Right lobe of liver (tissue), 6 donors: Measurements from ENCODE around the gene MARCHF10. TPM values are rescaled to one million over a fixed set of nuclear protein-coding genes. Genes with fewer than 3 reads are reported as not detected.

Source experiments
- ATAC-seq, 4 donors: fragments of 200-7000 bp; cut with Tn5 transposase; one replicate each; pipeline ENCODE4 v1.9.1; 2020; ENCODE audit warnings: mild to moderate bottlenecking in 4 of 4, moderate library complexity in 4 of 4
- DNase-seq, 3 donors: peaks; one replicate each; pipeline ENCODE4 v3.0.0-alpha.2; 2020
- H3K27ac ChIP-seq, 3 donors: fragments of 200-600 bp; one replicate each; pipeline ENCODE4 v1.8.0; 2022
- H3K27me3 ChIP-seq, 2 donors: fragments of 200-600 bp; one replicate each; pipeline ENCODE4 v1.8.0; 2022
- H3K36me3 ChIP-seq, 4 donors: fragments of 200-600 bp; sonication (generic) in 1 of 4; one replicate each; pipeline versions ENCODE4 v1.5.1 to v1.8.0; 2017 to 2022; ENCODE audit warnings: control low read depth in 1 of 4
- H3K4me1 ChIP-seq, 4 donors: fragments of 200-600 bp; sonication (generic) in 1 of 4; one replicate each; pipeline versions ENCODE4 v1.5.1 to v1.8.0; 2017 to 2022; ENCODE audit warnings: control low read depth in 1 of 4
- H3K4me3 ChIP-seq, 3 donors: fragments of 200-600 bp; one replicate each; pipeline ENCODE4 v1.8.0; 2022
- H3K9me3 ChIP-seq, 4 donors: fragments of 200-600 bp; sonication (generic) in 1 of 4; one replicate each; pipeline versions ENCODE4 v1.5.1 to v1.8.0; 2017 to 2022; ENCODE audit warnings: control low read depth in 1 of 4
- CTCF ChIP-seq, 4 donors: fragments of 200-600 bp in 3 of 4; fragments of 450-650 bp in 1 of 4; IDR thresholded peaks; one replicate each; pipeline versions ENCODE4 v1.5.1 to v1.8.0; 2016 to 2022; ENCODE audit warnings: antibody characterized with exemption in 4 of 4, mild to moderate bottlenecking in 2 of 4
- POLR2A ChIP-seq: fragments of 450-650 bp; IDR thresholded peaks from one replicate; pipeline ENCODE4 v1.6.1; 2017; ENCODE audit warnings: antibody characterized with exemption, mild to moderate bottlenecking
- WGBS: methylation state at CpG from one replicate; pipeline ENCODE4 v1.1.6; 2018; ENCODE audit warnings: low coverage, low lambda C conversion rate; ENCODE audit not compliant: insufficient coverage; ENCODE audit errors: missing lambda C conversion rate; 5-methylcytosine and 5-hydroxymethylcytosine counted together
- intact Hi-C, 2 donors: fragments of 100-400 bp; cut with DNase I; formaldehyde crosslinking; loops; one replicate each; pipeline versions ENCODE4 v1.11.2 to v1.14.1; 2022
- total RNA-seq, 6 experiments: library from RNA; depleted of rRNA in 2 of 6; stranded (reverse); fragments of >200 nt in 2 of 6; fragmentation: NEBNext Ultra II Directional in 3 of 6; extraction: Animal tissue kit (Norgen Biotek cat#: 25700) in 3 of 6; gene quantifications; one replicate each; pipeline versions ENCODE4 v1.1.0 to v1.2.4, GENCODE V29; 2016 to 2023
- donor health status: DM: no; HTN: yes; CAD: no.
- donor health status: DM: no; HTN: no; CAD: no.
- donor health status: DM: no; HTN: no; CAD: no.
- donor health status: DM: no; HTN: yes; CAD: no.
- donor health status: DM: no; HTN: yes; CAD: no.

The MARCHF10 gene
- total RNA-seq, 6 experiments from 2014 or later, result not detected

GRCh38 chr17:62679866-62680377, 128.2 kb downstream of the MARCHF10 start:
- H3K4me3 ChIP-seq, result no peak overlapping the region
- no peak overlapping the region for H3K27ac ChIP-seq
- H3K4me1 ChIP-seq, result no peaks in the 10 kb centered on the region
- no peak for ATAC-seq
- no peaks in the 10 kb centered on the region for H3K36me3 ChIP-seq
- no peaks in the 10 kb centered on the region for H3K27me3 ChIP-seq
- H3K9me3 ChIP-seq, result no peaks in the 10 kb centered on the region
- TF ChIP-seq CTCF (IDR thresholded peaks at IDR 0.05) (no peak), POLR2A (no peak)
- 72% methylated on average over 5 of the region's 37 CpGs for WGBS
- DNase-seq, result no peak
- intact Hi-C loops, result no loop called here

GRCh38 chr17:62678214-62678919, 129.7 kb downstream of the MARCHF10 start:
- Histone ChIP-seq H3K27me3 (no peaks in the 10 kb centered on the region), H3K4me1 (no peaks in the 10 kb centered on the region), H3K36me3 (no peaks in the 10 kb centered on the region), H3K27ac (no peak overlapping the region), H3K9me3 (no peaks in the 10 kb centered on the region), H3K4me3 (no peak overlapping the region)
- TF ChIP-seq POLR2A (no peak), CTCF (IDR thresholded peaks at IDR 0.05) (no peak)
- no peak for ATAC-seq
- no peak for DNase-seq
- intact Hi-C loops, result no loop called here
- 100% methylated on average over 2 of the region's 10 CpGs for WGBS

- TF ChIP-seq POLR2A (no peak), CTCF (IDR thresholded peaks at IDR 0.05) (no peak)
- ATAC-seq (no peak), DNase-seq (no peak)
- H3K4me3 ChIP-seq, result no peak overlapping the region
- no peak overlapping the region for H3K27ac ChIP-seq
- no peaks in the 10 kb centered on the region for H3K4me1 ChIP-seq
- H3K36me3 ChIP-seq, result no peaks in the 10 kb centered on the region
- intact Hi-C loops, result no loop called here
- 61% methylated on average over 2 of the region's 18 CpGs for WGBS
- no peaks in the 10 kb centered on the region for H3K9me3 ChIP-seq
- no peaks in the 10 kb centered on the region for H3K27me3 ChIP-seq
Measured at GRCh38 chr17:62676952-62677596, 131.0 kb downstream of the MARCHF10 start.

- no peak for TF ChIP-seq POLR2A
- TF ChIP-seq CTCF (IDR thresholded peaks at IDR 0.05), result no peak
- Histone ChIP-seq H3K4me3 (no peak overlapping the region), H3K36me3 (no peaks in the 10 kb centered on the region), H3K27me3 (no peaks in the 10 kb centered on the region), H3K9me3 (no peaks in the 10 kb centered on the region), H3K27ac (no peak overlapping the region), H3K4me1 (no peaks in the 10 kb centered on the region)
- DNase-seq, result no peak
- no peak for ATAC-seq
- WGBS, result 80% methylated on average over 3 of the region's 16 CpGs
- intact Hi-C loops, result no loop called here
Measured at GRCh38 chr17:62676231-62676943, 131.7 kb downstream of the MARCHF10 start.
